Kidney (tissue), 14 donors: ENCODE measurements around the gene KDELR3. TPM values are rescaled to one million over a fixed set of nuclear protein-coding genes. Genes with fewer than 3 reads are reported as not detected.
A peak's percentile ranks its signal among the peaks of the same experiment; 100 is the strongest.

Experiments used
- DNase-seq, 5 donors: peaks; one replicate each; pipeline ENCODE4 v3.0.0-alpha.2; 2013 to 2020
- FAIRE-seq: peaks from 2 replicates; lab custom pipeline; 2012; peaks lifted over from hg19 to GRCh38; lab: Jason Lieb, UNC
- H3K27ac ChIP-seq, 2 donors: one replicate each; pipeline ENCODE4 v1.7.0; 2013; ENCODE audit warnings: low read depth in 2 of 2, low read length in 2 of 2, inconsistent platforms in 1 of 2
- H3K27me3 ChIP-seq: one replicate; pipeline ENCODE4 v1.7.1; 2013; ENCODE audit warnings: low read length, inconsistent platforms; ENCODE audit not compliant: control insufficient read depth, insufficient read depth
- H3K36me3 ChIP-seq, 3 donors: one replicate each; pipeline versions ENCODE4 v1.7.0 to v1.7.1; 2013; ENCODE audit warnings: low read length in 3 of 3, control low read depth in 1 of 3, inconsistent platforms in 1 of 3; ENCODE audit not compliant: insufficient read depth in 3 of 3, control insufficient read depth in 2 of 3
- H3K4me1 ChIP-seq, 3 donors: one replicate each; pipeline versions ENCODE4 v1.7.0 to v1.7.1; 2013; ENCODE audit warnings: low read length in 3 of 3, inconsistent platforms in 1 of 3, low read depth in 1 of 3; ENCODE audit not compliant: control insufficient read depth in 2 of 3, insufficient read depth in 2 of 3
- H3K4me3 ChIP-seq, 3 donors: one replicate each; pipeline versions ENCODE4 v1.7.0 to v1.8.1; 2013; ENCODE audit warnings: low read length in 3 of 3, control low read depth in 1 of 3, inconsistent platforms in 1 of 3
- H3K9ac ChIP-seq, 3 donors: one replicate each; pipeline versions ENCODE4 v1.7.0 to v1.7.1; 2013; ENCODE audit warnings: low read length in 3 of 3, control low read depth in 1 of 3, inconsistent platforms in 1 of 3
- H3K9me3 ChIP-seq, 3 donors: one replicate each; pipeline versions ENCODE4 v1.7.0 to v1.7.1; 2013; ENCODE audit warnings: low read length in 3 of 3, control low read depth in 1 of 3, inconsistent platforms in 1 of 3; ENCODE audit not compliant: control insufficient read depth in 2 of 3, insufficient read depth in 1 of 3
- CTCF ChIP-seq: IDR thresholded peaks from 3 replicates; pipeline ENCODE4 v1.5.1; 2012; ENCODE audit warnings: mild to moderate bottlenecking, moderate library complexity, borderline replicate concordance; ENCODE audit not compliant: insufficient read depth; ENCODE audit errors: extremely low read depth
- intact Hi-C: fragments of 100-400 bp; cut with DNase I; formaldehyde crosslinking; loops from one replicate; pipeline ENCODE4 v1.11.1; 2022
- polyA plus RNA-seq: library from polyadenylated mRNA; stranded (reverse); fragments of 350-450 nt; fragmentation: Illumina TruSeq; extraction: RNeasy Lipid Tissue Mini Kit (QIAGEN cat#74804); gene quantifications from one replicate; pipeline ENCODE4 v1.2.3, GENCODE V29; 2014; ENCODE audit warnings: low read depth, low replicate concordance; ENCODE audit not compliant: insufficient read depth
- total RNA-seq: library from RNA; stranded (reverse); fragmentation: NEBNext Ultra II Directional; extraction: Animal tissue kit (Norgen Biotek cat#: 25700); gene quantifications from one replicate; pipeline ENCODE4 v1.2.1, GENCODE V29; 2021
- donor health status: control.
- donor health status: control.
- donor health status: control.
- donor health status: control.
- donor health status: control.
- donor health status: DM: yes; HTN: yes; CAD: no.
- donor health status: Normal renal cell carcinoma (clear cell type).

Gene KDELR3
- total and polyA plus RNA-seq, 2 donors from 2014 or later: 11.4 to 16.7 TPM

DNA sequence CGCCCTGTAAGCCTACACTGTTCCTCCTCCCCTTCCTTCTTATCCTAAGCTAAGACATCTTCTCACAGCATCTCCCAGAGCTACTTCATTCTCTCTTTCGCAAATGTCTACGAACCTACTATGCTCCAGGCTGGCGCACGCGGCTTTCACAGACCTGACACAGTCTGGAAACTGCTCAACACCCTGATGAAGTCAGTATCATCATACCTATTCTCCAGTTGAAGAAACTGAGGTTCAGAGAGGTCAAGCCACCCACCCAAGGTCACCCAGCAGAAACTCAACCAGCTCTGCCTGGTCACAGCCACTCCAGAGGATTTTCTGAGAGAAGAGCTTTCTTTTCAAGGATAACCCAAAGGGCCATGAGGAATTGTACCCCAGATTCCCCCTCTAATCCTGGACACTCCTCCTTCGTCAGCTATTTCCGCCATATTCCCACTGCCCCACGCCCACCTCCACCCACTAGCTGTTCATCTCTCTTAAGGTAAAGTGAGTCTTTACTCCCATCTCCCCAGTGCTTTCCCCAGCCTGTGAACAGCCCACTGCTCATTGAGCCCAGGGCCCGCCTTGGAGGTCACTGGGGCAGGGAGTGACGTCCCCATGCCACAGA lies 14.7 kb upstream of the KDELR3 start:
- no peak for TF ChIP-seq CTCF
- DNase-seq: no peak
- H3K27me3 ChIP-seq: peaks cover 12% of the 10 kb centered on the region
- H3K9ac ChIP-seq: no peak overlapping the region
- no peak overlapping the region for H3K27ac ChIP-seq
- FAIRE-seq: no peak
- H3K4me1 ChIP-seq: peaks cover 0 to 2% (median 0%) of the 10 kb centered on the region in 3 donors
- H3K36me3 ChIP-seq: no peaks in the 10 kb centered on the region
- intact Hi-C loops: no loop called here
- no peaks in the 10 kb centered on the region for H3K9me3 ChIP-seq
- H3K4me3 ChIP-seq: no peak overlapping the region

DNA sequence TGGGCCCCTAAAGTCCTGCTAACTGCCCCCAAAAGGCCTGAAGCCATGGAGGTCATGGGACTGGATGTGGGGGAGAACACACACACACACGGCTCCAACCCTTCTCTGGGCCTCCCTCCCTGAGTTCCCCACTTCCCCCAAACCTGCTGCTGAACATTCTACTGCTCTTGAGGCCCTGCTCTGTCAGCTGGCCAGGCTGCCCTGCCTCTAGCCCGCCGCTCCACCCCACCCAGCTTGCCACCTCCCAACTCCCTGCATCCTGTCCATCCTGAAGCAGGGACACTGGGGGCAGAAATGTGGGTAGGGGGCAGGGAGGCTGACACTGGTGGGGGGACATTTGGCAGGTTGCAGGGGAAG lies 13.9 kb upstream of the KDELR3 start:
- FAIRE-seq: no peak
- no peak for TF ChIP-seq CTCF

DNA sequence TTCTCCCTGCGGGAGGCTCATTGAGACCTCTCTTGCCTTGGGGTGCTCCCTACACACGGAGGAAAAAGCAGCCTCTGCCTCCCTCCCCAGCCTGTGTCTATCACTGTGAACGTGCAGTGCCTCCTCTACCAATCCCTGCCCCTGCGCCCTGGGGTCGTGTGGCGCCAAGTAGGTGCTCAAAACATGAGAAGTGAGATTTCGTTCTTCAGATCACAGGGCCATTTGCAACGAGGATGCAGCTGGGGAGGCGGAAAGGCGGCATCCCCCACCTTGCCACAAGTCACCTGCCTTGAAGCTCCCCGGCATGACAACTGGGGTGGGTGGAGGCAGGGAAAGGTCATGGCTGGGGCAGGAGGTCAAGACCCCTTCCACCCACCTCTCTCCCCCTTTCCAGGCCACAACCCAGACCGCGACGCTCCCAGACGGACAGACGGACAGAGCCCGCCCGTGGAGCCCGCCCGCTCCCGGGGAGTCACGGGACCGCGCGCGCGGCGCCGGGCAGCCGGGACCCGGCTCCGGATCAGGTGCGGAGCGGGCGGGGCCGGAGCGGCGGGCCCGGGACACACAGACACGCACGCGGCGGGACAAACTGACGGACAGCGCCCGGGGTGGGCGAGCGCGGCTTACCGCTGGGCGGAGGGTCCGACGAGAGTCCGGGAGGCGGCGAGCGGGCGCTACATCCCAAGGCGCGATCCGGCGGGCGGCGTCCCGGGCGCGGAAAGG lies 13.4 kb upstream of the KDELR3 start:
- no peak overlapping the region for H3K27ac ChIP-seq
- H3K9ac ChIP-seq: no peak overlapping the region
- H3K4me3 ChIP-seq: no peak overlapping the region
- FAIRE-seq (no peak), DNase-seq (peak in 3 of 5 donors; percentile 39 to 77 (median 75))
- peaks cover 0 to 2% (median 0%) of the 10 kb centered on the region in 3 donors for H3K4me1 ChIP-seq
- no peak for TF ChIP-seq CTCF
- no peaks in the 10 kb centered on the region for H3K36me3 ChIP-seq
- H3K27me3 ChIP-seq: peaks cover 12% of the 10 kb centered on the region
- intact Hi-C loops: no loop called here
- H3K9me3 ChIP-seq: no peaks in the 10 kb centered on the region

More for the DNA sequence above, 13.9 kb upstream of the KDELR3 start:
- Histone ChIP-seq H3K4me3 (no peak overlapping the region), H3K27ac (no peak overlapping the region), H3K36me3 (no peaks in the 10 kb centered on the region), H3K9me3 (no peaks in the 10 kb centered on the region), H3K27me3 (peaks cover 12% of the 10 kb centered on the region), H3K9ac (no peak overlapping the region), H3K4me1 (peaks cover 0 to 2% (median 0%) of the 10 kb centered on the region in 3 donors)
- intact Hi-C loops: no loop called here
- DNase-seq: peak in 2 of 5 donors; percentile 57 to 62
